CD14-positive monocyte (primary cell): ENCODE results near the gene IP6K2. TPM values are rescaled to one million over a fixed set of nuclear protein-coding genes. Genes with fewer than 3 reads are reported as not detected.

Experiments
- DNase-seq, 3 donors: peaks; one replicate each; pipeline ENCODE4 v3.0.0-alpha.2; 2011 to 2022
- H2AFZ ChIP-seq: 2 replicates; pipeline ENCODE4 v1.6.0; 2012; ENCODE audit warnings: mild to moderate bottlenecking, low read depth, low read length, inconsistent platforms; ENCODE audit not compliant: insufficient read depth, poor library complexity, severe bottlenecking
- H3K27ac ChIP-seq, 2 donors: 1 replicate in 1 of 2; 2 replicates in 1 of 2; pipeline ENCODE4 v1.5.1; 2012 to 2013; ENCODE audit warnings: low read length in 2 of 2, control low read depth in 1 of 2, inconsistent platforms in 1 of 2, low read depth in 1 of 2, mild to moderate bottlenecking in 1 of 2
- H3K27me3 ChIP-seq, 2 donors: one replicate each; pipeline versions ENCODE4 v1.6.0 to v1.6.1; 2011 to 2013; ENCODE audit warnings: low read length in 2 of 2; ENCODE audit not compliant: control insufficient read depth in 2 of 2, insufficient read depth in 2 of 2
- H3K36me3 ChIP-seq, 2 donors: replicated peaks in 1 of 2; 1 replicate in 1 of 2; 2 replicates in 1 of 2; pipeline versions ENCODE4 v1.5.1 to v1.6.1; 2012 to 2013; ENCODE audit warnings: low read length in 2 of 2, control low read depth in 1 of 2, inconsistent platforms in 1 of 2, mild to moderate bottlenecking in 1 of 2; ENCODE audit not compliant: insufficient read depth in 2 of 2, control insufficient read depth in 1 of 2
- H3K4me1 ChIP-seq, 2 donors: 1 replicate in 1 of 2; 2 replicates in 1 of 2; pipeline versions ENCODE4 v1.5.1 to v1.6.1; 2012 to 2013; ENCODE audit warnings: low read length in 2 of 2, control low read depth in 1 of 2, inconsistent platforms in 1 of 2, mild to moderate bottlenecking in 1 of 2, moderate library complexity in 1 of 2; ENCODE audit not compliant: insufficient read depth in 2 of 2, control insufficient read depth in 1 of 2
- H3K4me2 ChIP-seq: replicated peaks from 2 replicates; pipeline ENCODE3; 2012; ENCODE audit warnings: low read length, moderate library complexity, mild to moderate bottlenecking; ENCODE audit not compliant: poor library complexity, severe bottlenecking; ENCODE audit errors: extremely low read depth
- H3K4me3 ChIP-seq, 3 experiments: fragments of 200-600 bp in 1 of 3; sonication (generic) in 1 of 3; replicated peaks in 1 of 3; 1 replicate in 2 of 3; 2 replicates in 1 of 3; pipeline ENCODE4 v1.5.1; 2011 to 2013; ENCODE audit warnings: low read length in 3 of 3, mild to moderate bottlenecking in 3 of 3, control low read depth in 2 of 3, low read depth in 2 of 3, inconsistent platforms in 1 of 3, moderate library complexity in 1 of 3
- H3K79me2 ChIP-seq: 2 replicates; pipeline ENCODE4 v1.6.0; 2012; ENCODE audit warnings: mild to moderate bottlenecking, control low read depth, inconsistent platforms, low read length, moderate library complexity; ENCODE audit not compliant: insufficient read depth
- H3K9ac ChIP-seq: 2 replicates; pipeline ENCODE4 v1.6.0; 2017; ENCODE audit warnings: low read length, mild to moderate bottlenecking; ENCODE audit not compliant: insufficient read depth, poor library complexity, severe bottlenecking
- H3K9me3 ChIP-seq, 2 donors: replicated peaks in 1 of 2; 1 replicate in 1 of 2; 2 replicates in 1 of 2; pipeline versions ENCODE4 v1.5.1 to v1.6.1; 2012 to 2013; ENCODE audit warnings: low read length in 2 of 2, control low read depth in 1 of 2; ENCODE audit not compliant: control insufficient read depth in 1 of 2, insufficient read depth in 1 of 2
- H4K20me1 ChIP-seq: 2 replicates; pipeline ENCODE4 v1.6.0; 2012; ENCODE audit warnings: mild to moderate bottlenecking, low read length, control low read depth, moderate library complexity; ENCODE audit not compliant: insufficient read depth
- H3K27ac Mint-ChIP-seq, 7 donors: one replicate each; pipeline ENCODE4 v1.8.0; 2020; ENCODE audit warnings: mild to moderate bottlenecking in 7 of 7, mixed read lengths in 7 of 7, moderate library complexity in 6 of 7, inconsistent platforms in 2 of 7
- H3K27me3 Mint-ChIP-seq, 3 donors: one replicate each; pipeline ENCODE4 v1.8.0; 2021 to 2022; ENCODE audit warnings: low read depth in 3 of 3, mild to moderate bottlenecking in 3 of 3, mixed read lengths in 3 of 3, moderate library complexity in 3 of 3, inconsistent platforms in 1 of 3
- H3K36me3 Mint-ChIP-seq, 2 donors: one replicate each; pipeline ENCODE4 v1.8.0; 2020; ENCODE audit warnings: mixed read lengths in 2 of 2, inconsistent platforms in 1 of 2, mild to moderate bottlenecking in 1 of 2
- H3K4me1 Mint-ChIP-seq: one replicate; pipeline ENCODE4 v1.8.0; 2020; ENCODE audit warnings: mild to moderate bottlenecking, mixed read lengths
- H3K4me3 Mint-ChIP-seq, 2 donors: one replicate each; pipeline ENCODE4 v1.8.0; 2020; ENCODE audit warnings: mild to moderate bottlenecking in 2 of 2, mixed read lengths in 2 of 2, moderate library complexity in 1 of 2
- H3K9me3 Mint-ChIP-seq, 7 donors: one replicate each; pipeline ENCODE4 v1.8.0; 2020 to 2022; ENCODE audit warnings: mixed read lengths in 7 of 7, mild to moderate bottlenecking in 6 of 7, moderate library complexity in 6 of 7, inconsistent platforms in 2 of 7
- WGBS: methylation state at CpG from one replicate; pipeline ENCODE4 v1.1.5; 2013; ENCODE audit warnings: missing lambda C conversion rate; ENCODE audit not compliant: insufficient coverage; 5-methylcytosine and 5-hydroxymethylcytosine counted together
- intact Hi-C, 2 donors: fragments of 100-400 bp; cut with micrococcal nuclease; formaldehyde crosslinking; loops; one replicate each; pipeline versions ENCODE4 v1.15.0 to v1.15.1; 2023
- polyA plus RNA-seq, 3 donors: library from polyadenylated mRNA; depleted of rRNA in 1 of 3; unstranded in 2 of 3; stranded (reverse) in 1 of 3; fragments of 300-500 nt in 2 of 3; fragments of >200 nt in 1 of 3; fragmentation: Illumina TruSeq in 2 of 3; gene quantifications; 1 replicate in 2 of 3; 2 replicates in 1 of 3; pipeline ENCODE4 v1.2.3, GENCODE V29; 2012 to 2021
- TF ChIP-seq, protein P1 (sequence below): fragments of 200-600 bp; IDR thresholded peaks from one replicate; pipeline ENCODE4 v1.8.0; 2022; ENCODE audit warnings: antibody characterized with exemption, mild to moderate bottlenecking

IP6K2 gene
- polyA plus RNA-seq, 3 donors = 16.5 to 53.8 (median 18.7) TPM

DNA sequence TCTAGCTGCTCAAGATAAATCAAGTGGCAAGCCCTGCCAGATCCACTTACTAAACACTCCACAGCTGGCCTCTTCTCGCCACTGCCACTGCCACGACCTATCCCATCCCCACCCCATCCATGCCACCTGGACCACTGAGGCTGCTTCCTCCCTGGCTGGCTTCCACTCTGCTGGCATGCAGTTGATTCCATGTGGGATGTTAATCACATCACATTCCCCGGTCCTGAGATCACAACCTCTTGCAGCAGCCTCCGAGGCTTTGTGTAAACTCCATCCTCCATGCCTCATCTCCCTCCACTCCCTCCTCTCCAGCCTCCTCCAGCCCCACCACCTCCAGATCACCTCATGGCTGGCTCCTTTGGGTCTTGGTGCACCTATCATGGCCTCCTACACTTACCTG, 39.0 kb downstream of the IP6K2 start:
- Histone ChIP-seq H3K36me3 (peaks cover 35 to 72% of the 10 kb centered on the region in 2 donors), H3K4me2 (no peak overlapping the region), H4K20me1 (no peaks in the 10 kb centered on the region), H2AFZ (no peak overlapping the region), H3K4me3 (no peak overlapping the region), H3K79me2 (no peaks in the 10 kb centered on the region), H3K27ac (no peak overlapping the region), H3K9me3 (no peaks in the 10 kb centered on the region), H3K9ac (no peak overlapping the region), H3K27me3 (no peaks in the 10 kb centered on the region), H3K4me1 (peaks cover 13 to 16% of the 10 kb centered on the region in 2 donors)
- H3K27me3 Mint-ChIP-seq = peaks cover 0 to 2% (median 0%) of the 10 kb centered on the region in 3 donors
- H3K4me3 Mint-ChIP-seq = no peak overlapping the region
- TF ChIP-seq, protein P1, sequence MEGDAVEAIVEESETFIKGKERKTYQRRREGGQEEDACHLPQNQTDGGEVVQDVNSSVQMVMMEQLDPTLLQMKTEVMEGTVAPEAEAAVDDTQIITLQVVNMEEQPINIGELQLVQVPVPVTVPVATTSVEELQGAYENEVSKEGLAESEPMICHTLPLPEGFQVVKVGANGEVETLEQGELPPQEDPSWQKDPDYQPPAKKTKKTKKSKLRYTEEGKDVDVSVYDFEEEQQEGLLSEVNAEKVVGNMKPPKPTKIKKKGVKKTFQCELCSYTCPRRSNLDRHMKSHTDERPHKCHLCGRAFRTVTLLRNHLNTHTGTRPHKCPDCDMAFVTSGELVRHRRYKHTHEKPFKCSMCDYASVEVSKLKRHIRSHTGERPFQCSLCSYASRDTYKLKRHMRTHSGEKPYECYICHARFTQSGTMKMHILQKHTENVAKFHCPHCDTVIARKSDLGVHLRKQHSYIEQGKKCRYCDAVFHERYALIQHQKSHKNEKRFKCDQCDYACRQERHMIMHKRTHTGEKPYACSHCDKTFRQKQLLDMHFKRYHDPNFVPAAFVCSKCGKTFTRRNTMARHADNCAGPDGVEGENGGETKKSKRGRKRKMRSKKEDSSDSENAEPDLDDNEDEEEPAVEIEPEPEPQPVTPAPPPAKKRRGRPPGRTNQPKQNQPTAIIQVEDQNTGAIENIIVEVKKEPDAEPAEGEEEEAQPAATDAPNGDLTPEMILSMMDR = no peak
- intact Hi-C loops = no loop called here
- H3K36me3 Mint-ChIP-seq = peaks cover 60 to 67% of the 10 kb centered on the region in 2 donors
- H3K4me1 Mint-ChIP-seq = peaks cover 13% of the 10 kb centered on the region
- DNase-seq = no peak
- peak overlapping the region in 1 of 7 donors; percentile 9 for H3K27ac Mint-ChIP-seq
- WGBS = 97% methylated on average over 3 of the region's 4 CpGs
- H3K9me3 Mint-ChIP-seq = peaks cover 0 to 1% (median 0%) of the 10 kb centered on the region in 7 donors

DNA sequence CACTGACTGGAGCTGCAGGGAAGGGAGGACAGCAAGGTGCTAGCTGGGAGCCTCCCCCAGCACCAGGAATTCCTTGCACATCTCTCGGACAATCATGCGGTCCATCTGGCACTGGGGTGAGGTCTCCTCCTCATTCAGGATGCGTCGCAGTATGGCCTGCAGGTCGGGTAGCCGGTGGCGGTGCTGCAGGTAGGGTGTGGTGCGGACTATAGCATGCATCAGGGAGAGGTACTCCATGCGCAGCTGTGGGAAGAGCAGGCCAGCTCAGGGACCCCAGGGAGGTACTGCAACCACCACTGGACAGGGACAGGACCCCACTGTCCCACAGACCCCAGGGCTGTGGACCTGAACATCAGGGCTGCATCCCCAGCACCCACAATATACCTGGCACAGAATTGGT, 42.5 kb downstream of the IP6K2 start:
- Histone ChIP-seq H2AFZ (no peak overlapping the region), H4K20me1 (no peaks in the 10 kb centered on the region), H3K4me3 (no peak overlapping the region), H3K9me3 (no peaks in the 10 kb centered on the region), H3K79me2 (no peaks in the 10 kb centered on the region), H3K27ac (no peak overlapping the region), H3K4me1 (peaks cover 4% of the 10 kb centered on the region in 2 donors), H3K9ac (no peak overlapping the region), H3K4me2 (no peak overlapping the region), H3K27me3 (no peaks in the 10 kb centered on the region), H3K36me3 (peaks cover 20 to 49% of the 10 kb centered on the region in 2 donors)
- H3K27ac Mint-ChIP-seq = peak overlapping the region in 1 of 7 donors; percentile 31
- peaks cover 2% of the 10 kb centered on the region for H3K4me1 Mint-ChIP-seq
- intact Hi-C loops = no loop called here
- no peak overlapping the region for H3K4me3 Mint-ChIP-seq
- no peak for DNase-seq
- peaks cover 45 to 48% of the 10 kb centered on the region in 2 donors for H3K36me3 Mint-ChIP-seq
- no peaks in the 10 kb centered on the region for H3K9me3 Mint-ChIP-seq
- H3K27me3 Mint-ChIP-seq = no peaks in the 10 kb centered on the region
- 95% methylated on average over 7 of the region's 9 CpGs for WGBS
- TF ChIP-seq, protein P1 = no peak
